ENCODE results near the gene SORD.
"Not testable (repeated sequence)": the region's sequence is repeated elsewhere in the genome, so short reads cannot be mapped to it uniquely, and the experiment has no call there.

SORD gene

GRCh38 chr15:45026651-45027190, 3.7 kb downstream of the SORD start:
- Histone ChIP-seq H3K9ac (ENCODE audit: low read depth, low read length) (no peak overlapping the region), H3K4me2 (ENCODE audit: low read length) (no peak overlapping the region), H3K4me1 (ENCODE audit: control insufficient read depth, insufficient read depth, low read length) (peaks cover 12% of the 10 kb centered on the region), H3K27me3 (ENCODE audit: control insufficient read depth, insufficient read depth, low read length) (no peaks in the 10 kb centered on the region), H3K9me3 (replicated peaks; ENCODE audit: low read length) (no peaks in the 10 kb centered on the region), H3K36me3 (ENCODE audit: insufficient read depth, low read length) (no peaks in the 10 kb centered on the region), H3K4me3 (ENCODE audit: low read length) (no peak overlapping the region)

DNA sequence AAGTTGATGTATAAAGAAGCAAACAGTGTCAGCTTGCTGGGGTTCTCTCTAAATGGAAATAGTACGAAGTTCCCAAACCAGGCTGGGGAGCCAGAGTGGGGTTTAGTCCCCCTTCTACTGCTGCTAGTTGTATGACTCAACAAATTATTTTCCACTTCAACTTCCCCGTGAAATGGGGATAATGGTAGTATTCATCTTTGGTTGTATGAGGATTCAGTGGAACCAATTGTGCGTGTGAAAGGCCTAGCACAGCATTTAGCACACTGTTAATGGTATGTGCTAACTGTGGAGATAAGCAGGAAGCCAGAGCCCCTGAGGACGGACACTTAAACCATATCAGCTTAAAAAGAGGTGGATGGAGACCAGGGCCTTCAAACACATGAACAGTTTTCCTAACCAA, 4.2 kb downstream of the SORD start:
- H3K9me3 ChIP-seq (replicated peaks; ENCODE audit: low read length), result no peaks in the 10 kb centered on the region
- no peak overlapping the region for H3K4me3 ChIP-seq (ENCODE audit: low read length)
- H3K36me3 ChIP-seq (ENCODE audit: insufficient read depth, low read length), result no peaks in the 10 kb centered on the region
- no peaks in the 10 kb centered on the region for H3K27me3 ChIP-seq (ENCODE audit: control insufficient read depth, insufficient read depth, low read length)
- H3K4me2 ChIP-seq (ENCODE audit: low read length), result no peak overlapping the region
- H3K9ac ChIP-seq (ENCODE audit: low read depth, low read length), result no peak overlapping the region
- H3K4me1 ChIP-seq (ENCODE audit: control insufficient read depth, insufficient read depth, low read length), result peaks cover 12% of the 10 kb centered on the region

GRCh38 chr15:45030743-45031142, 7.7 kb downstream of the SORD start:
- Histone ChIP-seq H3K27me3 (ENCODE audit: control insufficient read depth, insufficient read depth, low read length) (no peaks in the 10 kb centered on the region), H3K9me3 (replicated peaks; ENCODE audit: low read length) (no peaks in the 10 kb centered on the region), H3K9ac (ENCODE audit: low read depth, low read length) (no peak overlapping the region), H3K4me2 (ENCODE audit: low read length) (no peak overlapping the region), H3K4me1 (ENCODE audit: control insufficient read depth, insufficient read depth, low read length) (no peaks in the 10 kb centered on the region), H3K4me3 (ENCODE audit: low read length) (no peak overlapping the region), H3K36me3 (ENCODE audit: insufficient read depth, low read length) (no peaks in the 10 kb centered on the region)

- not testable (repeated sequence) for H3K4me1 ChIP-seq (ENCODE audit: control insufficient read depth, insufficient read depth, low read length); H3K27me3 ChIP-seq (ENCODE audit: control insufficient read depth, insufficient read depth, low read length); H3K36me3 ChIP-seq (ENCODE audit: insufficient read depth, low read length); H3K9ac ChIP-seq (ENCODE audit: low read depth, low read length); H3K4me3 ChIP-seq (ENCODE audit: low read length); H3K4me2 ChIP-seq (ENCODE audit: low read length); H3K9me3 ChIP-seq (replicated peaks; ENCODE audit: low read length)
These were observed 8.6 kb downstream of the SORD start for GRCh38 chr15:45031522-45032028.

DNA sequence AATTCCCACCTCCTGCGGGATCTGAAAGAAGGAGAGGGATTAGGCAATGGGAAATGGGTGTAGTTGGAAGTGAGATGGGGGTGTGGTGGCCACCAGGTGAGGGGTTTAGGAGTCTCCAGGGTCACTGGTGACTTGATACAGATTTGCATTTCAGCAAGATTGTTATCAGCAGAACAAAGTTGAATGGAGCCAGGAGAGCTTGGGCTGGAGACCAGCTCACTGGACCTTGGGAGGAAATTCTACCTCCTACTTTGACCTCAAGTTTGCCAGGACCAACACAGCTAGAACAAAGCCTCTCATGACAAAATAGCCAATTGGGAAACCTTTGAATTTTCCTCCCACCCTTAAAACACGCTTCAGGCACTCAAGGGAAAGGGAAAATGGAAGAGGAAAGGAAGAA, 9.5 kb downstream of the SORD start:
- not testable (repeated sequence) for H3K4me3 ChIP-seq (ENCODE audit: low read length); H3K4me1 ChIP-seq (ENCODE audit: control insufficient read depth, insufficient read depth, low read length); H3K9me3 ChIP-seq (replicated peaks; ENCODE audit: low read length); H3K9ac ChIP-seq (ENCODE audit: low read depth, low read length); H3K4me2 ChIP-seq (ENCODE audit: low read length); H3K36me3 ChIP-seq (ENCODE audit: insufficient read depth, low read length); H3K27me3 ChIP-seq (ENCODE audit: control insufficient read depth, insufficient read depth, low read length)

GRCh38 chr15:45034087-45034486, 11.1 kb downstream of the SORD start:
- not testable (repeated sequence) for H3K9me3 ChIP-seq (replicated peaks; ENCODE audit: low read length); H3K4me2 ChIP-seq (ENCODE audit: low read length); H3K4me3 ChIP-seq (ENCODE audit: low read length); H3K4me1 ChIP-seq (ENCODE audit: control insufficient read depth, insufficient read depth, low read length); H3K36me3 ChIP-seq (ENCODE audit: insufficient read depth, low read length); H3K27me3 ChIP-seq (ENCODE audit: control insufficient read depth, insufficient read depth, low read length); H3K9ac ChIP-seq (ENCODE audit: low read depth, low read length)

DNA sequence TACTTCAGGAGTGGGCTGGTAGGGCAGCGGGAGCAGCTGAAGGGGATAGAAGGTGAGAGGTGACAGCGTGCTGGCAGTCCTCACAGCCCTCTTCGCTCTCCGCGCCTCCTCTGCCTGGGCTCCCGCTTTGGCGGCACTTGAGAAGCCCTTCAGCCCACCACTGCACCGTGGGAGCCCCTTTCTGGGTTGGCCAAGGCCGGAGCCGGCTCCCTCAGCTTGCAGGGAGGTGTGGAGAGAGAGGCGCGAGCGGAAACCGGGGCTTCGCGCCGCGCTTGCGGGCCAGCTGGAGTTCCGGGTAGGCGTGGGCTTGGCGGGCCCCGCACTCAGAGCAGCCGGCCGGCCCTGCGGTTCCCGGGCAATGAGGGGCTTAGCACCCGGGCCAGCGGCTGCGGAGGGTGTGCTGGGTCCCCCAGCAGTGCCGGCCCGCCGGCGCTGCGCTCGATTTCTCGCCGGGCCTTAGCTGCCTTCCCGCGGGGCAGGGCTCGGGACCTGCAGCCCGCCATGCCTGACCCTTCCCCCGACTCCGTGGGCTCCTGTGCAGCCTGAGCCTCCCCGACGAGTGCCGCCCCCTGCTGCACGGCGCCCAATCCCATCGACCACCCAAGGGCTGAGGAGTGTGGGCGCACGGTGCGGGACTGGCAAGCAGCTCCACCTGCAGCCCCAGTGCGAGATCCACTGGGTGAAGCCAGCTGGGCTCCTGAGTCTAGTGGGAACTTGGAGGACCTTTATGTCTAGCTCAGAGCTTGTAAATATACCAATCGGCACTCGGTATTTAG, 11.8 kb downstream of the SORD start:
- H3K9ac ChIP-seq (ENCODE audit: low read depth, low read length); H3K27me3 ChIP-seq (ENCODE audit: control insufficient read depth, insufficient read depth, low read length); H3K36me3 ChIP-seq (ENCODE audit: insufficient read depth, low read length); H3K4me2 ChIP-seq (ENCODE audit: low read length); H3K4me1 ChIP-seq (ENCODE audit: control insufficient read depth, insufficient read depth, low read length); H3K4me3 ChIP-seq (ENCODE audit: low read length); H3K9me3 ChIP-seq (replicated peaks; ENCODE audit: low read length): not testable (repeated sequence)

GRCh38 chr15:45036812-45037781, 14.1 kb downstream of the SORD start:
- H3K36me3 ChIP-seq (ENCODE audit: insufficient read depth, low read length); H3K4me1 ChIP-seq (ENCODE audit: control insufficient read depth, insufficient read depth, low read length); H3K9ac ChIP-seq (ENCODE audit: low read depth, low read length); H3K9me3 ChIP-seq (replicated peaks; ENCODE audit: low read length); H3K4me3 ChIP-seq (ENCODE audit: low read length); H3K27me3 ChIP-seq (ENCODE audit: control insufficient read depth, insufficient read depth, low read length): not testable (repeated sequence)
- H3K4me2 ChIP-seq (ENCODE audit: low read length), result peak overlapping the region; percentile 49

GRCh38 chr15:45037936-45038335, 14.9 kb downstream of the SORD start:
- no peak overlapping the region for H3K4me2 ChIP-seq (ENCODE audit: low read length)
- H3K4me1 ChIP-seq (ENCODE audit: control insufficient read depth, insufficient read depth, low read length), result no peaks in the 10 kb centered on the region
- no peaks in the 10 kb centered on the region for H3K9me3 ChIP-seq (replicated peaks; ENCODE audit: low read length)
- no peak overlapping the region for H3K4me3 ChIP-seq (ENCODE audit: low read length)
- no peaks in the 10 kb centered on the region for H3K36me3 ChIP-seq (ENCODE audit: insufficient read depth, low read length)
- no peaks in the 10 kb centered on the region for H3K27me3 ChIP-seq (ENCODE audit: control insufficient read depth, insufficient read depth, low read length)
- H3K9ac ChIP-seq (ENCODE audit: low read depth, low read length), result no peak overlapping the region

GRCh38 chr15:45040396-45040795, 17.4 kb downstream of the SORD start:
- not testable (repeated sequence) for H3K9me3 ChIP-seq (replicated peaks; ENCODE audit: low read length); H3K27me3 ChIP-seq (ENCODE audit: control insufficient read depth, insufficient read depth, low read length); H3K4me2 ChIP-seq (ENCODE audit: low read length); H3K9ac ChIP-seq (ENCODE audit: low read depth, low read length); H3K36me3 ChIP-seq (ENCODE audit: insufficient read depth, low read length); H3K4me3 ChIP-seq (ENCODE audit: low read length); H3K4me1 ChIP-seq (ENCODE audit: control insufficient read depth, insufficient read depth, low read length)

GRCh38 chr15:45041538-45041937, 18.5 kb downstream of the SORD start:
- H3K36me3 ChIP-seq (ENCODE audit: insufficient read depth, low read length); H3K4me3 ChIP-seq (ENCODE audit: low read length); H3K4me2 ChIP-seq (ENCODE audit: low read length); H3K4me1 ChIP-seq (ENCODE audit: control insufficient read depth, insufficient read depth, low read length); H3K9me3 ChIP-seq (replicated peaks; ENCODE audit: low read length); H3K9ac ChIP-seq (ENCODE audit: low read depth, low read length); H3K27me3 ChIP-seq (ENCODE audit: control insufficient read depth, insufficient read depth, low read length): not testable (repeated sequence)

Measured in skeletal muscle satellite cell (primary cell).